ENCODE measurements around the gene CDCA3. TPM values are rescaled to one million over a fixed set of nuclear protein-coding genes. Genes with fewer than 3 reads are reported as not detected.

CDCA3 gene
- total and polyA plus RNA-seq, 2 donors (not counting 1 experiment from before 2014, with no cell fraction given), result 9.1 to 9.4 TPM

DNA sequence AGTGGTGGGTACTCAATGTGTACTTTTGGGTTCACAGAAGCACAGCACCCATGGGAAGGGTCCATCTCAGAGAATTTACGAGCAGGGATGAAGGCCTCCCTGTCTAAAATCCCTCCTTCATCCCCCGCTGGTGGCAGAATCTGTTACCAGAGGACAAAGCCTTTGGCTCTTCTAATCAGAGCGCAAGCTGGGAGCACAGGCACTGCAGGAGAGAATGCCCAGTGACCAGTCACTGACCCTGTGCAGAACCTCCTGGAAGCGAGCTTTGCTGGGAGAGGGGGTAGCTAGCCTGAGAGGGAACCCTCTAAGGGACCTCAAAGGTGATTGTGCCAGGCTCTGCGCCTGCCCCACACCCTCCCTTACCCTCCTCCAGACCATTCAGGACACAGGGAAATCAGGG is 30.9 kb downstream of the CDCA3 start:
- Histone ChIP-seq H4K20me1 (ENCODE audit: control insufficient read depth, extremely low read depth, insufficient read depth, low read length) (no peaks in the 10 kb centered on the region), H3K4me3 (replicated peaks in 1 of 4; ENCODE audit: control extremely low read depth in 1 of 4, insufficient read depth in 1 of 4, low read depth in 3 of 4, low read length in 4 of 4) (no peak overlapping the region), H3K36me3 (ENCODE audit: control insufficient read depth, insufficient read depth, low read length) (peaks cover 7% of the 10 kb centered on the region), H3K79me2 (ENCODE audit: control insufficient read depth, insufficient read depth, low read length) (no peaks in the 10 kb centered on the region), H3K4me1 (ENCODE audit: control insufficient read depth, extremely low read depth, insufficient read depth, low read length) (peaks cover 16% of the 10 kb centered on the region), H3K9ac (ENCODE audit: insufficient read depth, low read length) (no peak overlapping the region), H3K27me3 (ENCODE audit: control insufficient read depth, insufficient read depth, low read length) (peaks cover 2% of the 10 kb centered on the region), H2AFZ (ENCODE audit: low read length) (no peak overlapping the region), H3K9me3 (ENCODE audit: control insufficient read depth, insufficient read depth, low read depth, low read length) (no peaks in the 10 kb centered on the region), H3K4me2 (ENCODE audit: extremely low read depth, insufficient read depth, low read length) (no peak overlapping the region), H3K27ac (ENCODE audit: insufficient read depth, low read length) (no peak overlapping the region)
- TF ChIP-seq EZH2 (IDR thresholded peaks at IDR 0.05; ENCODE audit: low read length, missing control alignments), result no peak
- TF ChIP-seq, protein P1, sequence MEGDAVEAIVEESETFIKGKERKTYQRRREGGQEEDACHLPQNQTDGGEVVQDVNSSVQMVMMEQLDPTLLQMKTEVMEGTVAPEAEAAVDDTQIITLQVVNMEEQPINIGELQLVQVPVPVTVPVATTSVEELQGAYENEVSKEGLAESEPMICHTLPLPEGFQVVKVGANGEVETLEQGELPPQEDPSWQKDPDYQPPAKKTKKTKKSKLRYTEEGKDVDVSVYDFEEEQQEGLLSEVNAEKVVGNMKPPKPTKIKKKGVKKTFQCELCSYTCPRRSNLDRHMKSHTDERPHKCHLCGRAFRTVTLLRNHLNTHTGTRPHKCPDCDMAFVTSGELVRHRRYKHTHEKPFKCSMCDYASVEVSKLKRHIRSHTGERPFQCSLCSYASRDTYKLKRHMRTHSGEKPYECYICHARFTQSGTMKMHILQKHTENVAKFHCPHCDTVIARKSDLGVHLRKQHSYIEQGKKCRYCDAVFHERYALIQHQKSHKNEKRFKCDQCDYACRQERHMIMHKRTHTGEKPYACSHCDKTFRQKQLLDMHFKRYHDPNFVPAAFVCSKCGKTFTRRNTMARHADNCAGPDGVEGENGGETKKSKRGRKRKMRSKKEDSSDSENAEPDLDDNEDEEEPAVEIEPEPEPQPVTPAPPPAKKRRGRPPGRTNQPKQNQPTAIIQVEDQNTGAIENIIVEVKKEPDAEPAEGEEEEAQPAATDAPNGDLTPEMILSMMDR (conservative IDR thresholded peaks at IDR 0.05 in 1 of 2, IDR thresholded peaks at IDR 0.05 in 1 of 2; ENCODE audit: low read depth in 1 of 2, low read length in 2 of 2), result no peak
- no peak for DNase-seq (ENCODE audit: low read depth in 2 of 2)

GRCh38 chr12:6819106-6820030 is 31.7 kb downstream of the CDCA3 start:
- Histone ChIP-seq H3K27ac (ENCODE audit: insufficient read depth, low read length) (no peak overlapping the region), H3K27me3 (ENCODE audit: control insufficient read depth, insufficient read depth, low read length) (peaks cover 2% of the 10 kb centered on the region), H3K4me3 (replicated peaks in 1 of 4; ENCODE audit: control extremely low read depth in 1 of 4, insufficient read depth in 1 of 4, low read depth in 3 of 4, low read length in 4 of 4) (no peak overlapping the region), H3K4me2 (ENCODE audit: extremely low read depth, insufficient read depth, low read length) (no peak overlapping the region), H3K9ac (ENCODE audit: insufficient read depth, low read length) (no peak overlapping the region), H3K79me2 (ENCODE audit: control insufficient read depth, insufficient read depth, low read length) (no peaks in the 10 kb centered on the region), H2AFZ (ENCODE audit: low read length) (no peak overlapping the region), H4K20me1 (ENCODE audit: control insufficient read depth, extremely low read depth, insufficient read depth, low read length) (no peaks in the 10 kb centered on the region), H3K9me3 (ENCODE audit: control insufficient read depth, insufficient read depth, low read depth, low read length) (no peaks in the 10 kb centered on the region), H3K4me1 (ENCODE audit: control insufficient read depth, extremely low read depth, insufficient read depth, low read length) (peaks cover 10% of the 10 kb centered on the region), H3K36me3 (ENCODE audit: control insufficient read depth, insufficient read depth, low read length) (peaks cover 7% of the 10 kb centered on the region)
- TF ChIP-seq EZH2 (IDR thresholded peaks at IDR 0.05; ENCODE audit: low read length, missing control alignments), result no peak
- no peak for DNase-seq (ENCODE audit: low read depth in 2 of 2)

DNA sequence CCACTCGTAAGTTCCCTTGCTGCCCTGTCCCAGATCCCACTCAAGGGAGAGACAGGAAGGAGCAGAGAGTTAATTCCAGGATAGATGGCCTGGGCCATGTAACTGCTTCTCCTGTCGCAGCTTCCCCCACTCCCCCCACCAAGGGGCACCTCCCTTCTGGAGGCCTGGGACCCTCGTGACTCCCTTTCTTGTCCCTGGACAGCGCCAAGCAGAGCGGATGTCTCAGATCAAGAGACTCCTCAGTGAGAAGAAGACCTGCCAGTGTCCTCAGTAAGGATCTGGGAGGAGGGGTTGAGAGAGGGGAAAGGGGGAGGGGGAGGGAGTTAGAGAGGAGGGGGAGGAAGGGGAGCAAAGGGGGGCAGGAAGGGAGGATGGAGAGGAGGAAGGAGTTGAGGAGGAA is 32.4 kb downstream of the CDCA3 start:
- no peaks in the 10 kb centered on the region for H4K20me1 ChIP-seq (ENCODE audit: control insufficient read depth, extremely low read depth, insufficient read depth, low read length)

More for the DNA sequence above, 32.4 kb downstream of the CDCA3 start:
- no peak overlapping the region for H3K4me3 ChIP-seq (replicated peaks in 1 of 4; ENCODE audit: control extremely low read depth in 1 of 4, insufficient read depth in 1 of 4, low read depth in 3 of 4, low read length in 4 of 4)
- DNase-seq (ENCODE audit: low read depth in 2 of 2), result no peak
- H3K9ac ChIP-seq (ENCODE audit: insufficient read depth, low read length), result no peak overlapping the region
- no peak overlapping the region for H2AFZ ChIP-seq (ENCODE audit: low read length)
- TF ChIP-seq EZH2 (IDR thresholded peaks at IDR 0.05; ENCODE audit: low read length, missing control alignments), result no peak
- TF ChIP-seq, protein P1 (conservative IDR thresholded peaks at IDR 0.05 in 1 of 2, IDR thresholded peaks at IDR 0.05 in 1 of 2; ENCODE audit: low read depth in 1 of 2, low read length in 2 of 2), result no peak
- H3K27ac ChIP-seq (ENCODE audit: insufficient read depth, low read length), result no peak overlapping the region
- H3K79me2 ChIP-seq (ENCODE audit: control insufficient read depth, insufficient read depth, low read length), result no peaks in the 10 kb centered on the region
- H3K36me3 ChIP-seq (ENCODE audit: control insufficient read depth, insufficient read depth, low read length), result peaks cover 4% of the 10 kb centered on the region
- H3K9me3 ChIP-seq (ENCODE audit: control insufficient read depth, insufficient read depth, low read depth, low read length), result no peaks in the 10 kb centered on the region
- peaks cover 2% of the 10 kb centered on the region for H3K27me3 ChIP-seq (ENCODE audit: control insufficient read depth, insufficient read depth, low read length)
- no peak overlapping the region for H3K4me2 ChIP-seq (ENCODE audit: extremely low read depth, insufficient read depth, low read length)
- peaks cover 10% of the 10 kb centered on the region for H3K4me1 ChIP-seq (ENCODE audit: control insufficient read depth, extremely low read depth, insufficient read depth, low read length)
